GM18505 (cell line): ENCODE measurements around the gene FBXO33.

Experiments
- ATAC-seq: cut with Tn5 transposase; IDR thresholded peaks from one replicate; pipeline ENCODE4 v1.9.1; 2021; ENCODE audit not compliant: unreplicated experiment
- POLR2A ChIP-seq: IDR thresholded peaks from 4 replicates; pipeline ENCODE4 v1.6.1; 2011; ENCODE audit warnings: borderline replicate concordance; ENCODE audit not compliant: insufficient read depth, insufficient read length; ENCODE audit errors: extremely low read depth

Gene FBXO33

GRCh38 chr14:39416072-39416471 lies 16.2 kb downstream of the FBXO33 start:
- TF ChIP-seq POLR2A: no peak
- no peak for ATAC-seq

- ATAC-seq: no peak
- TF ChIP-seq POLR2A: no peak
Observed at GRCh38 chr14:39406560-39406959, 25.7 kb downstream of the FBXO33 start.

- no peak for TF ChIP-seq POLR2A
- no peak for ATAC-seq
Observed at GRCh38 chr14:39398382-39398781, 33.9 kb downstream of the FBXO33 start.

DNA sequence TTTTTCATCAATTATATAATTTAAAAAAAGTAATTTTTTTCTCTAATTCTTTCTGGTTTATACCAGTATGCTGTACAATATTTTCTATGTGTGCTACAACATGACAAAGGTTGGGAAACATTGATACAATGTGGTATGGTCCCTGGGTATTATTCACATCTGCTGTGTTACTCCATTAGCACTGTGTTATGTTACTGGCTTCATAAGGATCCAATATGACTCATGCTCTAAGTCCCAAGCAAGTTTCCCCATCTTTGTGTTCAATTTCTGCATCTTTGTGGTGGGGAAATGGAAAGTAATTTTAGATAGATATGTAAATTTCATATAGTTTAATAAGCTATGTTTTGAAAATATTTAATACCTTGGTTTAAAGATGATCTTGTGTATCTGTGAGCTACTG lies 35.8 kb downstream of the FBXO33 start:
- no peak for TF ChIP-seq POLR2A
- ATAC-seq: no peak

DNA sequence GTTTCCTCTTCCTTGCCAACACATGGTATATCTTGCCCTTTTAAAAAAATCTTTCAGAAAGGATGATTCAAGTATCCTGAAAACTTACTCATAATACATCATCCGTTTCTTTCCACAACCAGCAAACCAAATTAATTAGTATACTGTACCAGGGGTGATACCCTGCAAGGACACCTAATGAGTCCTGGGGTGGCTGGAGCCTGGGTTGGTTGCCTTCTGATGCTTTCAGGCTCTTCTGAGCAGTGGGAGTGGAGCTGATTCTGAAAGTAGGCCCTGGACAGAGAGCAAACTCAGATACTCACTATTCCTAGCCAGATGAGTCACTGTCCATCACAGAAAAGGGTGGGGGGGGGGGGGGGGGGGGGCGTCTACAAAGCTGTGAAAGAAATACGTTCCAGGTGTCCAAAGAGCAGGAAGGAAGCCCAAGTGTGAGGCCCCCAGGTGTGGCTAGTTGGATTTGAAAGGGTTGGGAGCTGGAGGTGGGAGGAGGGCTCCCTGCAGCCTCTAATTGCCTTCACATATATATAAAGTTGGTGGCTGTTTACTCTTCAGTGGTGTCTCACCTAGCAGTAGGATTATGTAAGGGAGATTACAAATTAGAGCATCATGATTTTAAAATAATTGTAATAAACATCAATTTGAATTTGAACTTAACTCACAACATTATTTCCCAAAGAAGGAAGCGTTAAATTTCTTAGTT lies 36.5 kb downstream of the FBXO33 start:
- no peak for TF ChIP-seq POLR2A
- no peak for ATAC-seq

- TF ChIP-seq POLR2A: no peak
- ATAC-seq: no peak
Observed at GRCh38 chr14:39393289-39393688, 38.9 kb downstream of the FBXO33 start.

DNA sequence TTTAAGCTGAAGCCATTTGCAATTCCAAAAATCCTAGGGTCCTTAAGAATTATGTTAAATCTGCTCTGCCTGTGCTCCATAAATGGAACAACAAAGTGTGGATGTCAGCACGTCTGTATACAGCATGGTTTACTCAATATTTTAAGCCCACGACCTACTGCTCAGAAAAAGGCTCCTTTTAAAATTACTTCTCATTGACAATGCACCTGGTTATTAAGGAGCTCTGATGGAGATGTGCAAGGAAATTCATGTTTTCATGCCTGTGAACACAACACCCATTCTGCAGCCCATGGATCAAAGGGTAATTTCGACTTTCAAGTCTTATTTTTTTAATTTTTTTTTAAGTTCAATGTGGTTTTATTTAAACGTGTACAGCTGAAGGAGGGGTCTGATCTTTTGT lies 48.1 kb downstream of the FBXO33 start:
- ATAC-seq: no peak
- TF ChIP-seq POLR2A: no peak

- no peak for ATAC-seq
Observed at GRCh38 chr14:39383741-39384140, 48.5 kb downstream of the FBXO33 start.

DNA sequence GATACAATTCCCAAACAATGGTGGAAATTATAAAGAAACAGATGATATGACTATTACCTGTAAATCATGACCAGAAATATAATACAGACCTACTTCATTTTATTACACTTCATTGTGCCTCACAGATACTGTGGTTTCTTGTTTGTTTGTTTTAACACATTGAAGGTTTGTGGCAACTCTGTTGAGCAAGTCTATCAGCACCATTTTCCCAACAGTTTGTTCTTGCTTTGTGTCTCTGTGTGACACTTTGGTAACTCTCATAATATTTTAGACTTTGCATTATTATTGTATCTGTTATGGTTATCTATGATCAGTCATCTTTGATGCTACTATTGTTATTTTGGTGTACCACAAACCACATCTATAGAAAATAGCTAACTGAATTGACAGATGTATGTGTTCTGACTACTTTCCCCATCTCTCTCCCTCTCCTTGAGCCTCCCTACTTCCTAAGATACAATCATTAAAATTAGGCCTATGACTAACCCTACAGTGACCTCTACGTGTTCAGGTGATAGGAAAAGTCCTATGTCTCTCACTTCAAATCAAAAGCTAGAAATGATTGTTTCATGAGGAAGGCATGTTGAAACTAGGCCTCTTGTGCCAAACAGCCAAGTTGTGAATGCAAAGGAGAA lies 49.1 kb downstream of the FBXO33 start:
- ATAC-seq: no peak
- TF ChIP-seq POLR2A: no peak

More at GRCh38 chr14:39383741-39384140, 48.5 kb downstream of the FBXO33 start:
- no peak for TF ChIP-seq POLR2A

DNA sequence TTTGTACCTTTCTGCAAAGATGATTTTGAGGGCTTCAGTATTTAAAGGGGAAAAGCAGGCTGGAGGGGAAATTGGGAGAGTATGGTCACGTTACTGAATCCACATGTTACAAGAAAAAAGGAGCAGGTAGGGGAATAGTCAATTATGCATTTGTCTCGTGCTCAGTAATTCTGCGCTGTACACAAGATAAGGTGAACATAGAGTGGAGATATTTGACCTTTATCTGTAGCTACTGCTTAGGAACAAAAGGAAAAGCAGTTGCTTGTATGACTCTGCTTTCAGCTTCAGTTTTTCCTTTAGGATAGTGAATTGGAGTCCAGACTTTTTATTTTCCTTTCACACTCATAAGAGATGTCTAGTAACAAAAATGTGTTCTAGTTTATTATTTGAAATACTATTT lies 49.8 kb downstream of the FBXO33 start:
- no peak for TF ChIP-seq POLR2A
- no peak for ATAC-seq

DNA sequence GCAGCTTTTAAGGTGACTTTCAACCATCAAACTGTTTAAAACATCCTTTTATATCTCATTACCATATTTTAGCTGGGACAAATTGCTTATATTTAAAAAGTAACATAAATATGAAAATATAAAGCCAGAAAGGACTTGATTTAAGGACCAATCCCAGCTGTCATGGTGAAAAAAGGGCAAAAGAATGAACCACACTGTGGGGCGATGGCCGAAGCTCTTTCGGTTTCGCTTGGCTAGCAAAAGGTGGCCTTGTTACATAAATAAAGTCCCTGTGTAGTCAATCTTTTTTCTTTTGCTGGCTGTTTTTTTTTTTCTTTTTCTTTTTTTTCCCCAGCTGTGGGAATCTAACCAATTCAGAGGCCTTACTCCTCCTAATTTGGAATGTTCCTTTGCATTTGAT lies 50.9 kb downstream of the FBXO33 start:
- no peak for TF ChIP-seq POLR2A
- ATAC-seq: no peak

- TF ChIP-seq POLR2A: no peak
- no peak for ATAC-seq
Observed at GRCh38 chr14:39376667-39377403, 55.4 kb downstream of the FBXO33 start.

DNA sequence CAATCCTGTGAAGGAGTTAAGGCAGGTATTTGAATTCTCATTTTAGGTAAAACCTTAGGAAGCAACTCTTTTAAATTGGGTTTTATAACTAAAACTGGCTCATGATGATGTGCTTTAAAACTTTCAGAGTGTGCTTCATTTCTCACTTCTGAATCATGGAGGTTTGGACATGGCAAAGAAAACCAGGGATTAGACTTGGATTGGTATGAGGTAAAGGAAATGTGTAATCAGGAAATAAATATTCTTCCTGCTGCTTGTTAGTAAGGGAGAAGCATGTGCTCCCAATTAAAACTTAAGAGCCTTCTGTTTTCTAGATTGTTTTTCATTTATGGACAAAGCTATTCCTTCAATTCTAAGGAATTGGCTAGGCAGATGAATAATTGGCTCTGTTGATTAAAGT lies 57.4 kb downstream of the FBXO33 start:
- no peak for TF ChIP-seq POLR2A
- ATAC-seq: no peak

DNA sequence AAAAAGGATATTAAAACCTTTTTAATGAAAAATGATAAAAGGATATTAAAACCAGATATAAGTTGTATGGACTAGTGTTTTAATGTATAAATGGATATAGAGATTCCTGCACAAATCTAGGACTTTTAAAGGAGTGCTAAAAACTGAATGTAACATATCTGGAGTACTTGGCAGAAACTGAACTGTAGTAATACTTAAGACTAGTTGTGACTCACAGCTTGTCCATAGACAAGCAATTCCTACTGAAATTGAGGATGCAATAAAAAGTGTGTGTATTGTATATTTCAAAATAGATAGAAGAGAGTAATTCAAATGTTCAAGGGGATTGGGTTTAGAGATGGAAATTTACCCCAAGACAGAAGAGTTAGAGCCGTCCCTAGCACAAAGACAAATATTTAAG lies 59.6 kb downstream of the FBXO33 start:
- no peak for TF ChIP-seq POLR2A

More for the DNA sequence above, 59.6 kb downstream of the FBXO33 start:
- ATAC-seq: no peak
